Epithelial cell of esophagus (primary cell): Measurements from ENCODE around the gene ADORA2B.

Experiments
- DNase-seq: peaks from one replicate; pipeline ENCODE4 v3.0.0; 2010; ENCODE audit warnings: low read depth
- H3K4me3 ChIP-seq: 2 replicates; pipeline ENCODE4 v1.5.1; 2011; ENCODE audit warnings: mild to moderate bottlenecking, low read length, control low read depth
- TF ChIP-seq, protein P1 (sequence below): IDR thresholded peaks from 2 replicates; pipeline ENCODE4 v1.5.1; 2011; ENCODE audit warnings: low read depth, mild to moderate bottlenecking, low read length, control low read depth, inconsistent platforms; ENCODE audit not compliant: insufficient read depth; ENCODE audit errors: missing control alignments

The ADORA2B gene

DNA sequence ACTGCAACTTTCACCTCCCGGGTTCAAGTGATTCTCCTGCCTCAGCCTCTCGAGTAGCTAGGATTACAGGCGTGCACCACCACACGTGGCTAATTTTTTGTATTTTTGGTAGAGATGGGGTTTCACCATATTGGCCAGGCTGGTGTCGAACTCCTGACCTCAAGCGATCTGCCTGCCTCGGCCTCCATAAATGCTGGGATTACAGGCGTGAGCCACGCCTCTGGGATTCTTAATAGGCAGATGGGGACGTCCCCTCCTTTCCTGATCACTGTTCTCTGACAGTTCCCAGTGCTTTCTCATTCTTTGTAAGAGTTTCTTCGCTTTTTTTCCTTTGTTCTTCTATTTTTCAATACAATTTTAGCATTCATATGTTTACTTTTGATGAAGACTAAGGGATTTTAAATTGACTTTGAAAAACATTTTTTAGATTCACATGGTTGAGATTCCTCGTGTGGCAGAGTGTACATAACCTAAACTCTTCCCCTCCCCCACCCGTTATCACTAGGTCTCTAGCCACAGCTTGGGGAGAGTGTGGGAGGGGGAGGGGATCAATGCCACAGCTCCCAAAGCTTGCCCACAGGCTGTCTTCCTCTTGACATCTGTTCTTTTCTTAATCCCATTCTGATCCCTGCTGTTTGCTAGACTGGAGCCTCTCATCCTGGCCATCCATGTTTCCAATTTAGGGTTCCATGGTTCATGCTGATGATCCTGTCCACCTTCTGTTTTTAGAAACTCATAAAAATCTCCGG lies 11.0 kb downstream of the ADORA2B start:
- no peak overlapping the region for H3K4me3 ChIP-seq
- DNase-seq = no peak
- TF ChIP-seq, protein P1, sequence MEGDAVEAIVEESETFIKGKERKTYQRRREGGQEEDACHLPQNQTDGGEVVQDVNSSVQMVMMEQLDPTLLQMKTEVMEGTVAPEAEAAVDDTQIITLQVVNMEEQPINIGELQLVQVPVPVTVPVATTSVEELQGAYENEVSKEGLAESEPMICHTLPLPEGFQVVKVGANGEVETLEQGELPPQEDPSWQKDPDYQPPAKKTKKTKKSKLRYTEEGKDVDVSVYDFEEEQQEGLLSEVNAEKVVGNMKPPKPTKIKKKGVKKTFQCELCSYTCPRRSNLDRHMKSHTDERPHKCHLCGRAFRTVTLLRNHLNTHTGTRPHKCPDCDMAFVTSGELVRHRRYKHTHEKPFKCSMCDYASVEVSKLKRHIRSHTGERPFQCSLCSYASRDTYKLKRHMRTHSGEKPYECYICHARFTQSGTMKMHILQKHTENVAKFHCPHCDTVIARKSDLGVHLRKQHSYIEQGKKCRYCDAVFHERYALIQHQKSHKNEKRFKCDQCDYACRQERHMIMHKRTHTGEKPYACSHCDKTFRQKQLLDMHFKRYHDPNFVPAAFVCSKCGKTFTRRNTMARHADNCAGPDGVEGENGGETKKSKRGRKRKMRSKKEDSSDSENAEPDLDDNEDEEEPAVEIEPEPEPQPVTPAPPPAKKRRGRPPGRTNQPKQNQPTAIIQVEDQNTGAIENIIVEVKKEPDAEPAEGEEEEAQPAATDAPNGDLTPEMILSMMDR = no peak

GRCh38 chr17:15957206-15957605 lies 12.3 kb downstream of the ADORA2B start:
- DNase-seq = peak; percentile 36
- TF ChIP-seq, protein P1 = no peak
- no peak overlapping the region for H3K4me3 ChIP-seq

DNA sequence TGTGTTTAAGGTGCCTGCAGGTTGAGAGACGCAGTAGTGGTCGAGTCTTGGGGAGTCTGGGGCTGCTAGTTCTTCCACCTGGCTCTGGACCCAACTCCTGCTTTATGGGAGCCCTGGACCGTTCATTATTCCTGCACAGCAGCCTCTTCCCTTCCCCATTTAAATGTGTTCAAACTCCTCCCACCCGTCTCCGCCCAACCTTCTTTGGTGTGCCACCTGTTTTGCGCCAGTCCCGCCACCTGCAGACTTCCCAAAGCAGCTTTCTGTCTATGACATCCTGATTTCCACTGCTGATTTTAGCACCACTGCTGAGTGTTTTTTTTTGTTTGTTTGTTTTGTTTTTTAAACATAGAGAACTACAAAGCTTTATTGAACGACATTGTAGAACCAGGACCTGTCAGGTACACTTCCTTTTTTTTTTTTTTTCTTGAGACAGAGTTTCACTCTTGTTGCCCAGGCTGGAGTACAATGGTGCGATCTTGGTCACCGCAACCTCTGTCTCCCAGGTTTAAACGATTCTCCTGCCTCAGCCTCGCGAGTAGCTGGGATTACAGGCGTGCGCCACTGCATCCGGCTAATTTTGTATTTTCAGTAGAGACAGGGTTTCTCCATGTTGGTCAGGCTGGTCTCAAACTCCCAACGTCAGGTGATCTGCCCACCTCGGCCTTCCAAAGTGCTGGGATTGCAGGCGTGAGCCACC lies 12.8 kb downstream of the ADORA2B start:
- DNase-seq = no peak
- H3K4me3 ChIP-seq = no peak overlapping the region
- TF ChIP-seq, protein P1 = no peak

GRCh38 chr17:15958484-15958854 lies 13.5 kb downstream of the ADORA2B start:
- no peak overlapping the region for H3K4me3 ChIP-seq
- DNase-seq = no peak
- TF ChIP-seq, protein P1 = no peak

DNA sequence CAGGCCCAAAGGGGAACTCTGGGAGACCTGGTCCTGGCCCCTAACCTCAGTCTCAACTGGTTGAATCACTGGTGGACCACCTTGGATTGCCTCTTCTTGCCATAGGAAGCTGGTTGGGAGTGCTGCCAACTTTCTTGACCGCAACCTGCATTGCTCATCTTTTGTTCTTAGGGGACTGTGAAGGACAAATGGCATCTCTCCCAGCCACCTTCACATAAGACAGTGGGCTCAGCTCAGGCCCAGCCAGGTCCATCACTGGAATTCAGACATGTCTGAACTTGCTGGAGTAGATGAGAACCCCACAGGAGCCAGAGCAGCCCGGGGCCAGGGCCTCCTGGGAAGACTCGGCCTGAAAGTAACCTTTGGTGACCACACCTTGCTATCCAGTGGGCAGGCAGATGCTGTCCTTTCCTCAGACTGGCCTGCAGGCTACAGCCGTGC lies 18.8 kb downstream of the ADORA2B start:
- H3K4me3 ChIP-seq = no peak overlapping the region
- peak; percentile 83 for DNase-seq
- TF ChIP-seq, protein P1 = no peak

DNA sequence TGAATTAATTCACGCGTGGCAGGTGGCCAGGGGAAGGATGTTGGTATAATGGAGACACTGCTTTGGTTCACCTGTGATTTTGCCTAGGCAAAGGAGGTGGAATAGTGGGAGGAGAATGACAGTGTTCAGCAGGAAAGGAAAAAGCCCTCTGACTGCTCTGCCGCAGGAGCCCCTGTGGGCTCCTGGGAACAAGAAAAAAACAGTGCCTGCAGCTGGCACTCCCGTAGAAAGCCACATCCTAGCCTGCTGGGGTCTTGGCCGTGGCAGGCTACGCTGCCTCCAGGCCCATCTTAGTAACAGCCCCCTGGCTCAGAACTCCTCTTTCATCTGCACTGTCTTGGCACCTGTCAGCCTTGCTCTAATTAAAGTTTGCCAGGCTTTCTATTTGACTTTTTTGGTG lies 20.6 kb downstream of the ADORA2B start:
- H3K4me3 ChIP-seq = no peak overlapping the region
- TF ChIP-seq, protein P1 = no peak
- no peak for DNase-seq
